CD4-positive, alpha-beta T cell (primary cell): ENCODE results near the gene MRPL53. TPM values are rescaled to one million over a fixed set of nuclear protein-coding genes. Genes with fewer than 3 reads are reported as not detected.
A peak's percentile ranks its signal among the peaks of the same experiment; 100 is the strongest.

Experiments
- ATAC-seq: fragments of 200-7000 bp; cut with Tn5 transposase; one replicate; pipeline ENCODE4 v1.10.0; 2022; ENCODE audit warnings: mild to moderate bottlenecking; ENCODE audit not compliant: poor library complexity
- CTCF ChIA-PET: fragments of 350-600 bp; sonication (Branson Sonifier 250); formaldehyde crosslinking; loops from one replicate; lab custom pipeline; 2021; ENCODE audit warnings: antibody characterized with exemption, inconsistent platforms; lab: Charles Lee
- POLR2A ChIA-PET: fragments of 350-600 bp; sonication (Branson Sonifier 250); formaldehyde crosslinking; loops from one replicate; lab custom pipeline; 2021; ENCODE audit warnings: antibody characterized with exemption, inconsistent platforms; lab: Charles Lee
- DNase-seq, 14 experiments: peaks; one replicate each; pipeline ENCODE4 v3.0.0-alpha.2; 2013 to 2020; ENCODE audit warnings: mixed read lengths in 2 of 14
- H3K27ac ChIP-seq, 2 donors: one replicate each; pipeline versions ENCODE4 v1.5.1 to v1.7.0; 2013; ENCODE audit warnings: low read length in 2 of 2, low read depth in 1 of 2, mild to moderate bottlenecking in 1 of 2
- H3K27me3 ChIP-seq, 2 experiments: 1 replicate in 1 of 2; 2 replicates in 1 of 2; pipeline versions ENCODE4 v1.6.1 to v1.7.0; 2013; ENCODE audit warnings: low read length in 2 of 2, control low read depth in 1 of 2, mild to moderate bottlenecking in 1 of 2, moderate library complexity in 1 of 2; ENCODE audit not compliant: insufficient read depth in 2 of 2, control insufficient read depth in 1 of 2
- H3K36me3 ChIP-seq: one replicate; pipeline ENCODE4 v1.6.1; 2013; ENCODE audit warnings: low read length, control low read depth; ENCODE audit not compliant: insufficient read depth
- H3K4me1 ChIP-seq: one replicate; pipeline ENCODE4 v1.6.1; 2013; ENCODE audit warnings: low read length, control low read depth; ENCODE audit not compliant: insufficient read depth
- H3K4me3 ChIP-seq: one replicate; pipeline ENCODE4 v1.5.1; 2013; ENCODE audit warnings: mild to moderate bottlenecking, low read length, moderate library complexity
- H3K9me3 ChIP-seq, 2 experiments: 1 replicate in 1 of 2; 2 replicates in 1 of 2; pipeline versions ENCODE4 v1.6.1 to v1.7.0; 2013; ENCODE audit warnings: low read length in 2 of 2, mild to moderate bottlenecking in 2 of 2, control low read depth in 1 of 2, moderate library complexity in 1 of 2; ENCODE audit not compliant: control insufficient read depth in 1 of 2, insufficient read depth in 1 of 2
- H3K27ac Mint-ChIP-seq: one replicate; pipeline ENCODE4 v1.8.0; 2020; ENCODE audit warnings: mixed read lengths
- H3K27me3 Mint-ChIP-seq: one replicate; pipeline ENCODE4 v1.8.0; 2021; ENCODE audit warnings: mixed read lengths
- H3K36me3 Mint-ChIP-seq: one replicate; pipeline ENCODE4 v1.8.0; 2021; ENCODE audit warnings: low read depth, mixed read lengths
- H3K4me1 Mint-ChIP-seq: one replicate; pipeline ENCODE4 v1.8.0; 2021; ENCODE audit warnings: low read depth, mixed read lengths
- H3K4me3 Mint-ChIP-seq: one replicate; pipeline ENCODE4 v1.8.0; 2020; ENCODE audit warnings: mild to moderate bottlenecking, mixed read lengths
- H3K9me3 Mint-ChIP-seq: one replicate; pipeline ENCODE4 v1.8.0; 2020; ENCODE audit warnings: mixed read lengths
- CTCF ChIP-seq: fragments of 200-600 bp; IDR thresholded peaks from one replicate; pipeline ENCODE4 v1.8.0; 2022; ENCODE audit warnings: antibody characterized with exemption, mild to moderate bottlenecking
- intact Hi-C, 2 experiments: fragments of 100-400 bp; cut with DNase I in 1 of 2; cut with micrococcal nuclease in 1 of 2; formaldehyde crosslinking; loops; one replicate each; pipeline versions ENCODE4 v1.15.1 to v1.9.0; 2023 to 2025; cut with DNase I, micrococcal nuclease
- total RNA-seq, 174 experiments: library from RNA in 2 of 174; stranded (reverse) in 2 of 174; gene quantifications; one replicate each; pipeline ENCODE4 v1.2.3 and lab custom pipeline; 2021 to 2026

Gene MRPL53
- total RNA-seq, 2 experiments from 2014 or later: 39.5 to 44.3 TPM

- CTCF ChIA-PET: no interaction called here
- no peaks in the 10 kb centered on the region for H3K9me3 Mint-ChIP-seq
- TF ChIP-seq CTCF: no peak
- H3K36me3 ChIP-seq: no peaks in the 10 kb centered on the region
- H3K27ac ChIP-seq: no peak within 1 kb of the TSS
- H3K9me3 ChIP-seq: peaks cover 0 to 27% of the 10 kb centered on the region in 2 experiments
- no peak within 1 kb of the TSS for H3K27ac Mint-ChIP-seq
- peak within 1 kb of the TSS; percentile 76 for H3K4me3 Mint-ChIP-seq
- peak within 1 kb of the TSS; percentile 45 for H3K4me3 ChIP-seq
- peaks cover 56% of the 10 kb centered on the region for H3K27me3 Mint-ChIP-seq
- intact Hi-C loops: loop anchor here in 1 of 2 experiments (1.0 kb wide), 1 partner anchor 26 kb away; no protein-coding TSS in a partner anchor
- DNase-seq: peak in 4 of 14 experiments; percentile 25 to 68 (median 46)
- H3K4me1 ChIP-seq: peaks cover 27% of the 10 kb centered on the region
- peaks cover 8% of the 10 kb centered on the region for H3K4me1 Mint-ChIP-seq
- ATAC-seq: peak; percentile 36
- POLR2A ChIA-PET: no interaction called here
- peaks cover 37 to 40% of the 10 kb centered on the region in 2 experiments for H3K27me3 ChIP-seq
- H3K36me3 Mint-ChIP-seq: no peaks in the 10 kb centered on the region
Measured at GRCh38 chr2:74441690-74442482, 30.6 kb downstream of the MRPL53 start, which contains the start of gene RTKN. Gene RTKN (minus strand): TSS chr2:74441937. CDS start chr2:74441816, 121 bp downstream.

- intact Hi-C loops: loop anchor here in 1 of 2 experiments (1.0 kb wide), 1 partner anchor 25 kb away; no protein-coding TSS in a partner anchor
- Mint-ChIP-seq H3K27ac (no peak overlapping the region), H3K36me3 (no peaks in the 10 kb centered on the region), H3K27me3 (peaks cover 56% of the 10 kb centered on the region), H3K4me1 (peaks cover 8% of the 10 kb centered on the region), H3K4me3 (peak overlapping the region; percentile 58), H3K9me3 (no peaks in the 10 kb centered on the region)
- CTCF ChIA-PET: no interaction called here
- no peaks in the 10 kb centered on the region for H3K36me3 ChIP-seq
- H3K4me1 ChIP-seq: peaks cover 27% of the 10 kb centered on the region
- no peak for TF ChIP-seq CTCF
- peaks cover 0 to 27% of the 10 kb centered on the region in 2 experiments for H3K9me3 ChIP-seq
- H3K27me3 ChIP-seq: peaks cover 37 to 40% of the 10 kb centered on the region in 2 experiments
- DNase-seq: no peak
- H3K4me3 ChIP-seq: peak overlapping the region; percentile 45
- peak; percentile 32 for ATAC-seq
- H3K27ac ChIP-seq: no peak overlapping the region
- POLR2A ChIA-PET: interaction anchor here (1.3 to 1.5 kb wide), 3 partner anchors 10 to 19 kb away, joined by 3 to 6 read pairs (median 3); partner anchors contain the start of gene WBP1
Measured at GRCh38 chr2:74441170-74441689, 31.2 kb downstream of the MRPL53 start.

- Mint-ChIP-seq H3K9me3 (no peaks in the 10 kb centered on the region), H3K27me3 (peaks cover 56% of the 10 kb centered on the region), H3K27ac (no peak overlapping the region), H3K36me3 (no peaks in the 10 kb centered on the region), H3K4me3 (peak overlapping the region; percentile 58), H3K4me1 (peaks cover 8% of the 10 kb centered on the region)
- DNase-seq (peak in 5 of 14 experiments; percentile 33 to 73 (median 48)), ATAC-seq (peak; percentile 73)
- Histone ChIP-seq H3K36me3 (no peaks in the 10 kb centered on the region), H3K27ac (no peak overlapping the region), H3K4me1 (peaks cover 27% of the 10 kb centered on the region), H3K4me3 (peak overlapping the region; percentile 10), H3K9me3 (peaks cover 0 to 31% of the 10 kb centered on the region in 2 experiments), H3K27me3 (peaks cover 37 to 40% of the 10 kb centered on the region in 2 experiments)
- no peak for TF ChIP-seq CTCF
- ChIA-PET POLR2A (interaction anchor here (0.8 to 1.5 kb wide), 5 partner anchors 9 to 42 kb away, joined by 3 to 6 read pairs (median 5); partner anchors contain the start of genes CCDC142, TTC31 and WBP1), CTCF (interaction anchor here (0.5 kb wide), 1 partner anchor 25 kb away, joined by 3 read pairs; no protein-coding TSS in a partner anchor)
- intact Hi-C loops: loop anchor here in 1 of 2 experiments (1.0 kb wide), 1 partner anchor 24 kb away; no protein-coding TSS in a partner anchor
Measured at GRCh38 chr2:74440378-74441169, 31.9 kb downstream of the MRPL53 start.
